Stimulated activated naive CD4-positive, alpha-beta T cell (primary cell): Measurements from ENCODE around the gene ENOX2.

Source experiments
- DNase-seq, 6 experiments: peaks; one replicate each; lab custom pipeline; 2025; lab: John Stamatoyannopoulos, UW

ENOX2 gene

DNA sequence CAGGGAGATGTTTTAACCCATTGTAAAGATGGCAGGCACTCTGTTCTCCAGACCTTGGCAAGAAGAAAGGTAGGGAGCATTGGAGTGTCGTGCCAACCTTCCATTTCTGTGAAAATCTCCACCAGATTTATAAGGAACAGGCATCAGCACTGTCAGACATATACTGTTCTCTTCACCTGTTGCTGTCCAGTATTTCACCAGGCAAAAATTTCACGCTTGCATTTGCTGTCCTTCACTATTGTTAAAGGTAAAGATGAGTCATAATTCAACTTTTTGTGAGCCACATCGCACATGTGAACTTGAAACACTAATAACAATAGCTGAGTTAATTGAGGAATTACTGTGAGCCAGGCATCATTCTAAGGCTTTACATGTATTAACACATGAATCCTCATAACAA lies 203.4 kb downstream of the ENOX2 start:
- no peak for DNase-seq

DNA sequence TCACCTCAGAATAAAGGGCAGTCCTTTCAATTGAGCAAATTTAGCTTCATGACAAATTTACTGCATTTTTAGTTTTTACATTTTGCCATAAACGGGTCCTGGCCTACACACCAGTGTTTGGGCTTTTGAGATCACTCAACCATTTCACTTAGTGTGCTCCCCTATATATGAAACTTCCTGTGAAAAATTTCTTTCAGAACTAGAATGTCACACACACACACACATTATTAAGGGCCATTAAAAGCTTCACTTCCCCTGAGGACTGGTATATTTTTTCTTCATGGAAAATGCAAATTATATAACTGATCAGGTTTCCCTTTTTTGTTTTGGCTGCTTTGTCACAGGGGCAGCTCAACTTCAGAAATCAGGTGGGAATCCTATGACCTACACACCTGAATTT lies 206.5 kb downstream of the ENOX2 start:
- DNase-seq, result no peak

- DNase-seq, result no peak
Measured at GRCh38 chrX:130695931-130696330, 207.1 kb downstream of the ENOX2 start.

DNA sequence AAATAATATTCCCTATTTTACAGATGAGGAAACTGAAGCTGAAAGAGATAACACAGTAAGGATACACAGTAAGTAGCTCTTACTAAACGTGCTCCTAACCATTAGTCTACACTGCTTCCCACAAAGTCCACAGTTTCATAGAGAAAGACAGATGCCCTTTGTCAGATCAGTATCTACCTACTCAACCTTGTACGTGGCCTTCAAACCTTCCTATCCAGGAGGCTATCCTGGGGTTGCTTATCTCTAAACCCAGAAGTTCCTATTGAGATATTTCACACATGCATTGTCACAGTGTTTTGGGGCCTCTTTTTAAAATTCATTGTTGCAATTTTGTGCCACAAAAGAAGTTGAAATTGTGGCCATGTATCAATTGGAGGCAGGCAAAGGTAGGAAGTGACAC lies 208.0 kb downstream of the ENOX2 start:
- DNase-seq, result no peak

- DNase-seq, result no peak
Measured at GRCh38 chrX:130691576-130691975, 211.4 kb downstream of the ENOX2 start.

- no peak for DNase-seq
Measured at GRCh38 chrX:130688360-130688759, 214.6 kb downstream of the ENOX2 start.

GRCh38 chrX:130682990-130683389 lies 220.0 kb downstream of the ENOX2 start:
- no peak for DNase-seq

DNA sequence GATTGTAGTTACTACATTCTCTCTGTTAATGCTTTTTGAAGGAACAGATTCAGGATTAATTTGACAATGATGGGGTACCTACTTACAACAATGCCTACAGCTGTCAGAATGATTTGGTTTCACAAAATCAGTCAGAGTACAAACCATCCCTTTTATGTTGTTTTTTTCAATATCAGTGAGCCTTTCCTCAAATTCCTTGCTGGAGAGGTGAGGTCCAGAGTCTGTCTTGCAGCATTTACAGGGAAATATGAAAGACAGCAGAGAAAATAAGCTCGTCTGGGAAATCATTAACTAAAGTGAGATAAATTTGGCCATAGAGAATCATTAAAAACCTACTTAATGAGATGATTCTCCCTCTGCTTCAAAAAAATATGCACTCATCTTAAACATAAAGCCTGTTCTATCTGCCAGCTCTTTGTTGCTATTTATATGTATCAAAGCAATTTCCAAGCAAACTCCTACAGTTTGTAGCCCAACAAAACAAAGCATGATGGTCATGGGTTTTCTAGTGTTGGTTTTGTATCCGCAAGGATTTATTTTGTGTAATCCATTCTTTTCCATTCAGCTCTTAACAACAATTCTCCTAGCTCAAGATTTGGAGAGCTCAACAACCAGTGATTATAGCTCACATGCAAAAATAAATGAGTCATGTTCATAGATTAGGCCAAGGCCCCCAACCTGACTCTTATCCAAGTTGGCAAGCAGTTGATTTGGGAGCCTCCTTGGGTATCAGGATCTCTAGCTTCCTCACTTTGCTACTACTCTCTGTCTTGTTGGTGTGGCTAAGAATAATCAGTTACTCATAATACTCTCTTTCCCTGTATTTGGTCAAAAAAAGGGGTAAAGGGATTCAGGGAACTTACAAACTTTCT lies 222.6 kb downstream of the ENOX2 start:
- no peak for DNase-seq

DNA sequence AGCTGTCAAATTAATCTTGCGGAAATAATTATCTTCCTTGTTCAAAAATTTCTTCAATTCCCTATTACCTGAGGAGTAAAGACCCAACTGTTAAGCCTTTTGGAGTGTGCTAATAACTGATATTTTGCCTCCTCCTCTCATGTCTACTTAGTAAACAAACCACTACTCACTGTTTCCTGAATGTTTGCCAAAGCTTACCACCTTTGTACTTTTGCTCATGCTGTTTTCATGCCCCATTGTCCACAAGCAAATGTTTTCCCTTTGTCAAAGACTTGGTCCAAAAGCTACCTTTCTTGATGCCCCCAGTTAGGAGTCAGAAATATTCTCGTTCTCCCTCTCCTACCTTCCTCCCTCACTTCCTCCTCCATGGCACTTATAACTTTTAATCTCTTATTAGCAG lies 226.1 kb downstream of the ENOX2 start:
- DNase-seq, result no peak

DNA sequence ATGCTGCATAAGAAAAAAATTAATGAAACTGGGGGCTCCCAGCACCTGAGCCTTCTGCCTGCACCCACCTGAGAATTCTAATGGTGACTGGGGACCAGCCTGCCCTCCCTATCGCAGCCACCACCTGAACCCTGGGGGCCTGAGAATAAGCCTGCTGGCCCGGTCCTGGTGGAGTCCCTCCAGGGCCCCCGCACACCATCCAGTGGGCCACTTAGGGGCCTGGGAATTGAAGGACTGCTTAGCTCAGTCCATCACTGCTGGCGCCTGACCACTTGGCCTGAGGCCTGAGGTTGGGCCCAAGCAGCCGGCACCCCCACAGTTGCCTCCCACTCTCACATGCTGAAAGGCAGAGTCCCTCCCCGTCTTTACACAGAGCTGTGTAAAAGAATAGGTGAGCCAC lies 230.8 kb downstream of the ENOX2 start:
- DNase-seq, result no peak

GRCh38 chrX:130669233-130669632 lies 233.8 kb downstream of the ENOX2 start:
- no peak for DNase-seq

DNA sequence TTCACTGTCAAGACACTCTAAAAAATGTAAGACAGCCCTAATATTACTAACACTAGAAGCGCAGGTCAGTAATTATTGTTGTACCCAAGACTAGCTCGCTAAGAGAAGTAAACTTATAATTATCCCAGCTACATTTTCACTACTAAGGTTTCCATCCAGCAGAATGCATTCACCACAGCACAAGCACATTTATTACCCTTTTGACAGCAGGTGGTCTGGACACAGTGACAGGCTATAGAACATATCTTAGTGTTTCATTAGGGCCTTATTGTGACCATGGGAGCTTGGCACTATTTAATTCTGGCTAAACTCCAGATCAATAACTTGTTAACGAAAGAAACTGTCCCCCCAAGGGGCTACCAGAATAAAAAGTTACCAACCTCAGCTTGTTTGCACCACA lies 237.7 kb downstream of the ENOX2 start:
- DNase-seq, result no peak

GRCh38 chrX:130658310-130658709 lies 244.7 kb downstream of the ENOX2 start:
- DNase-seq, result no peak

- no peak for DNase-seq
Measured at GRCh38 chrX:130654409-130654950, 248.5 kb downstream of the ENOX2 start.

GRCh38 chrX:130652824-130653578 lies 250.0 kb downstream of the ENOX2 start:
- DNase-seq, result no peak

- DNase-seq, result no peak
Measured at GRCh38 chrX:130649738-130650137, 253.3 kb downstream of the ENOX2 start.

GRCh38 chrX:130647468-130647867 lies 255.5 kb downstream of the ENOX2 start:
- DNase-seq, result no peak

- DNase-seq, result no peak
Measured at GRCh38 chrX:130645955-130646583, 256.9 kb downstream of the ENOX2 start.

DNA sequence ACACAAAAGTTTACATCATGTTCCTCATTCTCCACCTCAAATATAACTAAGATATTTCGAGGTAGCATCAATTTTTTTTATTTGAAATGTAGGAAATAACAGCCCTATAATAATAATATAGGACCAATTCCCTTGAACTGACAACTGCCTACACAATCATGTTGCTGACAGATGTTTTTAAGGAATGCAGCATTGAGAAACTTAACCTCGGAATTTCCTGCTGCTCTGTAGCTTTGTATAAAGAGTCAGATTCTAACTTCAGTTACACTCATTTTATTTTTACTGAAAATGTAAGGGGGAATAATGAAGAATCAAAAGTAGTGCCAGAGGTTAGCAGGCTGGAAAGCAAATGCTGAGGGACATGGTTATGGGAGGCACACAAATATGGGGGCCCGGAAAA lies 265.4 kb downstream of the ENOX2 start:
- no peak for DNase-seq

GRCh38 chrX:130636277-130636676 lies 266.7 kb downstream of the ENOX2 start:
- DNase-seq, result no peak

- DNase-seq, result no peak
Measured at GRCh38 chrX:130631011-130631410, 272.0 kb downstream of the ENOX2 start.

GRCh38 chrX:130628516-130628915 lies 274.5 kb downstream of the ENOX2 start:
- DNase-seq, result no peak

DNA sequence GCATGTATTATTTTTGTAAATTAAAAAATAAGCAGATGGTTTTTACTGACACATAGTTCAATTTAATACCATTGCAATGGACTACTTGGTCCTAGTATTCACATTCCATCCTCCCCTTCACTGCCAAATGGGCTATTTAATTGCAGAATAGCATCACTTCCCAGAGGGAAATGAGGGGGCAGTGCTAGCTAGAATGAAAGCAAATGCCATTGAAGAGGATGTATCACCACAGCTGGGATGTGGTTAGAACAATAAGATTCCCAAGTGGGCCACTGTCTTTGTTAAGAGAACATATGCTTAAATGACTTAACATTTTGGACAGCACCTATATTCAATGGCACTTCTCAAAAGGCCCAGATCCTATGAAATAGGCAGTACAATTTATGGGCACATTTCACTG lies 276.5 kb downstream of the ENOX2 start:
- DNase-seq, result no peak
